ENCODE measurements around the gene LYRM4.

Gene LYRM4

GRCh38 chr6:5260661-5261544 lies at the start of gene LYRM4, which contains the start of gene FARS2:
LYRM4 (minus strand) TSS chr6:5260950; CDS start chr6:5260733, 217 bp downstream.
FARS2 (plus strand) TSS chr6:5261513.
- peak within 1 kb of the TSS; percentile 87 for H3K4me3 ChIP-seq (ENCODE audit: low read depth, low read length)

DNA sequence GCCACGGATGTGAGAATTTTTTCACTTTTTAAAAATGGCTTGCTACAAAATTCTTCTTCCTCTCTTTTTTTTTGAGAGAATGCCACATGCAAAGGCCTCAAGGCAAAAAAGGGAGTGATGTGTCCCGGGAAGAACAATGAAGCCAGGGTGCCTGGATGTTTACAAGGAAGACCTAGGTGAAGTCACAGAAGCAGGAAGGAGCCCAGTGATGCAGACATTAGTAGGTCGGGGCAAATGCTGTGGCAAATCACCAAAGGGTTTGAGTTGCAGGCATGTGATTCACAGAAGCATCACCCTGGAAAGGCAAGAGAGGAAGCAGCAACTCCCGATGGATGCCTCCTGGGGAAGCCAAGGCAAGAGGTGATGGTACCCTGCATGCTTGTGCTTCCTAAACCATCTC lies 47.3 kb upstream of the LYRM4 start:
- H3K4me3 ChIP-seq (ENCODE audit: low read depth, low read length), result no peak overlapping the region

- H3K4me3 ChIP-seq (ENCODE audit: low read depth, low read length), result no peak overlapping the region
These were observed 46.3 kb upstream of the LYRM4 start for GRCh38 chr6:5307058-5307457.

DNA sequence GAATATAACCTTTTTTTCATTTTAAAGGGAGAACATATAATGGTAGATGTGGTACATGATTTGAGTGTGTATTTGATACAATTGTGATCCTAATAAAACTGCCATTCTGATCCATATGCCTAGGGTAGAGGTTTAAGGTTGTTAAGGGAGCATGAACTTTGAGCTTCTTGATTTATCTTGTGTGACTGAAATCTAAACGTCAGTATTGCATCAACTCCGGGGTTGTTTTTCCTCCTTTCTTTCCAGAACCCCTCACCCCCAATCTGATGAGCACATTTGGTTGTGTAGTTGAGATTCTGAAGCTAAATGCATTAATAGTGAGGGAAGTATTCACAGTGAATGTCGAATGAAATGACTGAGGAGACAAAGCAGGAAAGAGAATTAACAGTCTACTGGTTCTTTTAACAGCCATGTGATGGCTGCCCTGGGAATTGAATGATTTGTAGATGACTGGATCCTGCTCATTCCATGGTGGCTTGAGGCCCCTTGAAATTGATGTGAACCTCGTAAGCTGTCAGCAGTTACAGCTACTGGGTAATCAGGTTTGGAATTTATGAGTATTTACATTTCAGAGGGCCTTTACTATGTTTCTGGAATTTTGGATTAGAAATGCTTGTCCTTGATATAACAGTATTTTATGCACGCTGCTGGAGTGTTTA lies 45.3 kb upstream of the LYRM4 start:
- no peak overlapping the region for H3K4me3 ChIP-seq (ENCODE audit: low read depth, low read length)

DNA sequence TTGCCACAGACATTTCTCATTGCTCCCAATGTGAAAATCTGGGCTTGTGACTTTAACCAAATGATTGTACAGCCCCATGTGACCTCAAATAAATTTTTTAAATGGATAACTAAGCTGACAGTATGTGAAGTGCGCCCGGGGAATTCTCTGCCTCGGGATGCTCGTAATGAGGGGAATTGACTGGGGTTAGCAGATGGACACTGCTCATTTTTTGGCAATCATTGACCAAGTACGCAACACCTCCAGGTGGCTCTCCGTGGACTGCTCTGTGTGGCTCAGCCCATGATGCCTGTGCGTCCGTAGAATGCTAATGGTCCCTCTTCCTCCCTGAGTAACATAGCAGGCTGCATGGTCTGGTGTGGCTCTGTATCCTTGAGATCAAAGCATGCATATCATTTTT lies 42.9 kb upstream of the LYRM4 start:
- no peak overlapping the region for H3K4me3 ChIP-seq (ENCODE audit: low read depth, low read length)

GRCh38 chr6:5302995-5303622 lies 42.4 kb upstream of the LYRM4 start:
- no peak overlapping the region for H3K4me3 ChIP-seq (ENCODE audit: low read depth, low read length)

GRCh38 chr6:5302220-5302946 lies 41.6 kb upstream of the LYRM4 start:
- H3K4me3 ChIP-seq (ENCODE audit: low read depth, low read length), result no peak overlapping the region

DNA sequence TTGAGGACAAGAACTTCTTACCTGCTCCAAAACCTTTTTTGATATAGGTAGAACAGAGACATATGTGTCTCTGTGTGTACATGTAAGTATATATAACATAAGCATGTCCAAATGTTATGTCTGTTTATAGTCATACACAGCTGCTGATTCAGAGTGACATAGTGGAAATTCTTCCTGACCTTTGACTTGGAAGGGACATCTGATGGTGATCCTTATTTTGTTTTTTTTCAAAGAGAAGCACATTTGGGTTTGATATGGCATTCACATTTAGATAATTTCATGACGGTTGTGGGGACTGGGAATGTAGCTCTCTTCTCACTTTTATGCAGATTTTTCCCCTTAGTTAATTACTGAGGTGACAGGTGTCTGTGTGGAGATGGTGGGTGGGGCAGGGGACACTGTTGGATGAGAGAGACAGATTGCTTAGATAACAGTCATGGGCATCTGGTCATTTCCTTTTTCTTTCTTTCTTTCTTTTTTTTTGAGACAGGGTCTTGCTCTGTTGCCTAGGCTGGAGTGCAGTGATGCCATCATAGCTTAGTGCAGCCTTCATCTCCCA lies 39.5 kb upstream of the LYRM4 start:
- H3K4me3 ChIP-seq (ENCODE audit: low read depth, low read length), result no peak overlapping the region

- H3K4me3 ChIP-seq (ENCODE audit: low read depth, low read length), result no peak overlapping the region
These were observed 34.9 kb upstream of the LYRM4 start for GRCh38 chr6:5295623-5296022.

DNA sequence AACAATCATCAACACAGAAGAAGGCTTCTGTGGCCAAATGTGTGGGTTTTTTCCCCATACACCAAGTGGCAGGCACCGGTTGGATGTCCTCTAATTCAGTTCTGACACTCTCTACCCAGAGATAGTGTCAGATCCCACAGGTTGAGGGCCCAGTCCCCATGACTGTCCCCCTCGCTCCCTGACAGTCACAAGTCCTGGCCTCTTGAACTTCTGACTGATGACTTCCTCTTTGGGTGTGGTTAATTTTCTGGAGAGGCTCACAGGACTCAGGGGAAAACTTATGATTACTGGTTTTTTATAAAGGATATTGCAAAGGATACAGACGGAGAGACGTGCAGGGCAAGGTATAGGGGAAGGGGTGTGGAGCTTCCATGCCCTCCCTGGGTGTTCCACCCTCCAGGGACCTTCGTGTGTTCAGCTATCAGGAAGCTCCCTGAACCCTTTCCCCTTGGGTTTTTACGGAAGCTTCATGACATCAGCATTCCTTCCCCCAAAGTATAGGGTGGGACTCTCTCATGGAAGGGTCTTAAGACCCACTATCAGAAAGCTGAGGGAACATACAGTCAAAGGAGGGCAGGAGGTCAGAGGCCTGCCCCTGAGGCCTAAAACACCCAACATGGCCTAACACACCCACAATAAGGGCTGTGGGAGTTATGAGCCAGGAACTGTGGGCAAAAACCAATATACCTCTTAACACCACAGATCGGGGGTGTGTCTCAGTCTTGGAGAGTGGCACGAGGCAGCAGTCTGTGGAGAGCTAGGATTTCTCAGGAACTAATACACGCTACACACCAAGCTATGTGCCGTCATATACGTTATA lies 33.9 kb upstream of the LYRM4 start:
- H3K4me3 ChIP-seq (ENCODE audit: low read depth, low read length), result no peak overlapping the region

GRCh38 chr6:5293692-5294091 lies 32.9 kb upstream of the LYRM4 start:
- no peak overlapping the region for H3K4me3 ChIP-seq (ENCODE audit: low read depth, low read length)

DNA sequence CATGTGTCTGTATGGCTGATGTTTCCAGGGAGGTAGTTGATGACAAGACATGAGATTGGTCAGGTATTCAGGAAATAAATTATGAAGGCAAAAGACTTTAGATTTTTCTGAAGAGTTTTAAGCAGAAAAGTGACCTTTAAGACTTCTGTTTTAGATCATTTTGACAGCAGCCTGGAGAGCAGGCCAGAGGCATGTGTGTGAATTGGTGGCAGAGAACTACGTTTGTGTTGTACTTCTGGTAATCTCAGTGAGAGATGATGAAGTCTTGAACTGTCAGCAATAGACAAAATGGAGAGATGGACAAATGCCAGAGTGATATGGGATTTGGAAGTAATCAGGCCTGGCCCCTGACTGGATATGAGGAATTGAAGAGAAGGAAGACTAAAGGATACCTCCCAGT lies 31.4 kb upstream of the LYRM4 start:
- no peak overlapping the region for H3K4me3 ChIP-seq (ENCODE audit: low read depth, low read length)

DNA sequence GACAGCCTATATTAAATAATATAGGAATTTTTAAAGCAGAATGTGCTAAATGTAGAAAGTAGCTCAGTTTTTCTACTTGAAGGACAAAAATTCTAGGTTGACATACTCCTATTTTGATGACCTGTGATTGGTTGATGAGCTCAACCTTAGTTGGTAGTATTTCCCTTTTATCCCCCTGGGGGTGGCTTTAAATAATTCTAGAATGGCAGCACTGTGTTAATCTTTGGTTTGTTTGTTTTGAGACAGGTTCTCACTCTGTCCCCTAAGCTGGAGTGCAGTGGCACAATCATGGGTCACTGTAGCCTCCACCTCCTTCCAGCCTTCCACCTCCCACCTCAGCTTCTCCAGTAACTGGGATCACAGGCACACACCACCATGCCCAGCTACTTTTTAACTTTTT lies 29.8 kb upstream of the LYRM4 start:
- no peak overlapping the region for H3K4me3 ChIP-seq (ENCODE audit: low read depth, low read length)

DNA sequence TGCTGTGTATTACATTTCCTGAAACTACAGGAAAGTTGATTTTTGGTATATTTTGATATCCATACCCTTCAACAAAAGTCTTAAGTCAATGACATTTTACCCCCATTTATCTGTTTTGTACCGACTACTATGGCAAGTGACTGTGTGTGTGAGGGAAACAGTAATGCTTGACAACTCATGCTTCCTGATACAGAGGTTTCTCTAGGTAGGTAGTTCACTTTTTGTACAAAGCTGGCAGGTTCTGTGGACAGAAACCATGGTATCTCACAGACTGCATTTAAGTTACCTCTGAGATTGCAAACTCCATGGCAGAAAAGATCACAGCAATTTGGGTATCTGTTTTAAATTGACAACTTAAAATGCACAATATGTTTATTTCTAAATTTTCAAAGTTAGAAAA lies 29.3 kb upstream of the LYRM4 start:
- H3K4me3 ChIP-seq (ENCODE audit: low read depth, low read length), result no peak overlapping the region

- no peak overlapping the region for H3K4me3 ChIP-seq (ENCODE audit: low read depth, low read length)
These were observed 27.2 kb upstream of the LYRM4 start for GRCh38 chr6:5287966-5288297.

- no peak overlapping the region for H3K4me3 ChIP-seq (ENCODE audit: low read depth, low read length)
These were observed 26.6 kb upstream of the LYRM4 start for GRCh38 chr6:5287205-5287965.

DNA sequence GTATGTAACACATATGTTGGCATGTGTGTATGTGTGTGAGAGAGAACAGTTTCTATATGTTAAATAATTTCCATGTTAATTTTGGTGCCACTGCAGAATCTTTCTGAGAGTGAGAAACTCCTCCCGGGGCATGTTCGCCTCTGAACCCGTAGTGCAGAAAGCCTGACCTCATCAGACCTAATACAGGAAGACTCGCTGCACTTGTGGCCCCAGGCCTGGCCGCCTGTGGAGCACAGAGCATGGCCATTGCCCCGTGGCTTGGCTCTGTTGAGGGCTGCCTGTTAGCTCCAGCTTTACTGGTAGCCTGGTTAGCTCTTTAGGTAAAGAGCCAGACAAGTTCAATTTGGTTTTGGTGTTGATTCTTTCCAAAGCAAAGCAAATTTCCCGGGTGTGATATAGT lies 26.0 kb upstream of the LYRM4 start:
- no peak overlapping the region for H3K4me3 ChIP-seq (ENCODE audit: low read depth, low read length)

GRCh38 chr6:5285526-5285925 lies 24.8 kb upstream of the LYRM4 start:
- no peak overlapping the region for H3K4me3 ChIP-seq (ENCODE audit: low read depth, low read length)

DNA sequence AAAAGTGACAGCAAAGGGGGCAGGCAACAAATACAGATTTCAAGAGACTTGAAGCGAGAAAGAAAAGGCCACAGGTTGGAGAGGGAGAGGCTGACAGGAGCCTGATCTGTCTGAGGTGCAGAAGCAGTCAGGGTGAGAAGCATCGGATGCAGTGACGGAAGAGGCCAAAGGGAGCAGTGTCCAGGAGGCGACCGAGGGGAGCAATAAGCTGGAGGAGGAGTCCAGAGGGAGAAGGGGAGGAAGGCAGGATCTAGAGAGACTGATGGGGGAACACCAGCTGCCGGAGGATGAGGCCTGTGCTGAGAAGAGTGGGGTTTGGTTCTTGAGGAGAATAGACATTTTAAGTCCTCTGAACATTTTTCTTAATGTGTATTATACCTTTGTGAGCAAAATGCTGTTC lies 24.3 kb upstream of the LYRM4 start:
- no peak overlapping the region for H3K4me3 ChIP-seq (ENCODE audit: low read depth, low read length)

Measured in iPS-11a (cell line).